ENCODE results near the gene APOA5. TPM values are rescaled to one million over a fixed set of nuclear protein-coding genes. Genes with fewer than 3 reads are reported as not detected.
A peak's percentile ranks its signal among the peaks of the same experiment; 100 is the strongest.

APOA5 gene
- total and polyA plus RNA-seq, 9 of the 15 experiments (the other 6 are each of a cell fraction or from before 2014, with no cell fraction given): not detected

- FAIRE-seq (no peak), ATAC-seq (no peak), DNase-seq (ENCODE audit: extremely low read depth in 1 of 4, low spot score in 3 of 4) (no peak)
- POLR2A ChIA-PET: no interaction called here
- H3K27ac ChIP-seq (ENCODE audit: extremely low read depth, low read depth, low read length): no peak overlapping the region
- H3K9me3 ChIP-seq (replicated peaks; ENCODE audit: control insufficient read depth, insufficient read depth, low read depth, low read length): no peaks in the 10 kb centered on the region
- no peak overlapping the region for H3K4me2 ChIP-seq (ENCODE audit: insufficient read depth, low read length)
- H3K27me3 ChIP-seq (ENCODE audit: control insufficient read depth in 2 of 2, insufficient read depth in 2 of 2, low read length in 2 of 2): no peaks in the 10 kb centered on the region
- H4K20me1 ChIP-seq (replicated peaks; ENCODE audit: control insufficient read depth, insufficient read depth, low read length): no peaks in the 10 kb centered on the region
- no peaks in the 10 kb centered on the region for H3K9me1 ChIP-seq (ENCODE audit: control insufficient read depth, insufficient read depth, low read length)
- 55% methylated on average over 8 of the region's 8 CpGs for WGBS (ENCODE audit: insufficient coverage, low coverage, missing lambda C conversion rate)
- no peaks in the 10 kb centered on the region for H3K36me3 ChIP-seq (ENCODE audit: control insufficient read depth, insufficient read depth, low read length)
- CTCF ChIA-PET (ENCODE audit: low intra/inter-chr PET ratio): interaction anchor here (1.4 to 2.7 kb wide), 2 partner anchors 314 to 434 kb away, joined by 4 to 11 read pairs; no protein-coding TSS in a partner anchor
- H3K4me3 ChIP-seq: no peak overlapping the region
- in situ Hi-C loops (cut with MboI) (no loop called here), intact Hi-C loops (cut with micrococcal nuclease) (loop anchor here (5.0 kb wide), 1 partner anchor 435 kb away; no protein-coding TSS in a partner anchor)
- H3K9ac ChIP-seq (ENCODE audit: insufficient read depth in 1 of 2, low read depth in 2 of 2, low read length in 2 of 2): no peak overlapping the region
- H2AFZ ChIP-seq (ENCODE audit: low read depth, low read length): no peak overlapping the region
- no peak for TF ChIP-seq NR2C2 (CRISPR knock-in tag; IDR thresholded peaks at IDR 0.05)
- TF ChIP-seq NR2C2 (tag; IDR thresholded peaks at IDR 0.05): peak; percentile 18; the same call in 1 of the 2 replicates
- no peak for TF ChIP-seq ZKSCAN8 (CRISPR knock-in tag; IDR thresholded peaks at IDR 0.05)
- TF ChIP-seq NR2C1 (IDR thresholded peaks at IDR 0.05): peak; percentile 40; the same call in 1 of the 2 replicates
- peak; percentile 36; the same call in 1 of the 2 replicates for TF ChIP-seq NR2C1 (tag; IDR thresholded peaks at IDR 0.05)
- peaks cover 20 to 33% of the 10 kb centered on the region in 2 experiments for H3K4me1 ChIP-seq (replicated peaks in 1 of 2; ENCODE audit: control insufficient read depth in 2 of 2, insufficient read depth in 2 of 2, low read length in 2 of 2)
- no TSS peak for BruUV-seq (replicated peaks)
- peaks cover 7% of the 10 kb centered on the region for H3K79me2 ChIP-seq (ENCODE audit: control insufficient read depth, insufficient read depth, low read length)
These were observed 627 bp upstream of the APOA5 start for GRCh38 chr11:116792144-116792868.

All from K562 (cell line).